Erythroblast (primary cell): ENCODE measurements around the gene BAIAP2.

Experiments
- GATA1 ChIP-seq: IDR thresholded peaks from 2 replicates; pipeline ENCODE4 v1.6.1; 2011; ENCODE audit warnings: low read depth, mild to moderate bottlenecking, control low read depth, low read length, moderate library complexity
- POLR2A ChIP-seq: IDR thresholded peaks from 2 replicates; pipeline ENCODE4 v1.6.1; 2011; ENCODE audit warnings: mild to moderate bottlenecking, low read length

GRCh38 chr17:81027591-81028505, 7.1 kb upstream of the BAIAP2 start:
- TF ChIP-seq POLR2A (no peak), GATA1 (no peak)
